Fibroblast of lung (primary cell): ENCODE measurements around the gene KCNIP3. TPM values are rescaled to one million over a fixed set of nuclear protein-coding genes. Genes with fewer than 3 reads are reported as not detected.
"Not testable (repeated sequence)": the region's sequence is repeated elsewhere in the genome, so short reads cannot be mapped to it uniquely, and the experiment has no call there.

Experiments used
- DNase-seq, 2 donors: peaks; one replicate each; pipeline versions ENCODE4 v3.0.0 to v3.0.0-alpha.2; 2010; ENCODE audit warnings: low read depth in 2 of 2
- H2AFZ ChIP-seq: 2 replicates; pipeline ENCODE4 v1.5.1; 2012; ENCODE audit warnings: low read length, control low read depth, inconsistent platforms
- H3K27ac ChIP-seq: 2 replicates; pipeline ENCODE4 v1.5.1; 2011; ENCODE audit warnings: low read length, control low read depth; ENCODE audit not compliant: insufficient read depth
- H3K27me3 ChIP-seq: 2 replicates; pipeline ENCODE4 v1.5.1; 2011; ENCODE audit warnings: mild to moderate bottlenecking, low read length; ENCODE audit not compliant: control insufficient read depth, insufficient read depth
- H3K36me3 ChIP-seq: 2 replicates; pipeline ENCODE4 v1.5.1; 2011; ENCODE audit warnings: low read length; ENCODE audit not compliant: control insufficient read depth, insufficient read depth
- H3K4me1 ChIP-seq: 2 replicates; pipeline ENCODE4 v1.5.1; 2011; ENCODE audit warnings: low read length; ENCODE audit not compliant: control insufficient read depth, insufficient read depth; ENCODE audit errors: extremely low read depth
- H3K4me2 ChIP-seq: 2 replicates; pipeline ENCODE4 v1.5.1; 2011; ENCODE audit warnings: low read length, control low read depth; ENCODE audit not compliant: insufficient read depth; ENCODE audit errors: extremely low read depth
- H3K4me3 ChIP-seq, 4 experiments: fragments of 200-600 bp in 1 of 4; sonication (generic) in 1 of 4; replicated peaks in 1 of 4; 2 replicates each; pipeline ENCODE4 v1.5.1; 2011 to 2016; ENCODE audit warnings: low read length in 4 of 4, low read depth in 3 of 4, mild to moderate bottlenecking in 3 of 4, control low read depth in 2 of 4, inconsistent platforms in 1 of 4, mixed read lengths in 1 of 4; ENCODE audit not compliant: insufficient read depth in 1 of 4; ENCODE audit errors: control extremely low read depth in 1 of 4
- H3K79me2 ChIP-seq: 2 replicates; pipeline ENCODE4 v1.5.1; 2012; ENCODE audit warnings: mild to moderate bottlenecking, low read length, inconsistent platforms; ENCODE audit not compliant: control insufficient read depth, insufficient read depth
- H3K9ac ChIP-seq: 2 replicates; pipeline ENCODE4 v1.5.1; 2011; ENCODE audit warnings: mild to moderate bottlenecking, low read length, control low read depth; ENCODE audit not compliant: insufficient read depth
- H3K9me3 ChIP-seq: 2 replicates; pipeline ENCODE4 v1.5.1; 2012; ENCODE audit warnings: low read depth, low read length; ENCODE audit not compliant: control insufficient read depth, insufficient read depth
- H4K20me1 ChIP-seq: 2 replicates; pipeline ENCODE4 v1.5.1; 2011; ENCODE audit warnings: low read length; ENCODE audit not compliant: control insufficient read depth, insufficient read depth; ENCODE audit errors: extremely low read depth
- EZH2 ChIP-seq: IDR thresholded peaks from 2 replicates; pipeline ENCODE4 v1.5.1; 2012; ENCODE audit warnings: low read length, control low read depth, mild to moderate bottlenecking; ENCODE audit errors: missing control alignments
- polyA plus RNA-seq, 2 donors: library from polyadenylated mRNA; depleted of rRNA in 1 of 2; stranded (reverse) in 1 of 2; unstranded in 1 of 2; fragments of >200 nt; gene quantifications; 2 replicates each; pipeline ENCODE4 v1.2.1, GENCODE V29; 2011 to 2012; ENCODE audit warnings: missing spikeins in 1 of 2
- total RNA-seq: library from RNA; depleted of rRNA; stranded (reverse); fragments of >200 nt; gene quantifications from 2 replicates; pipeline ENCODE4 v1.2.1, GENCODE V29; 2014
- TF ChIP-seq, protein P1 (sequence below), 2 donors: IDR thresholded peaks in 1 of 2; conservative IDR thresholded peaks in 1 of 2; 1 replicate in 1 of 2; 2 replicates in 1 of 2; pipeline ENCODE4 v1.5.1; 2011 to 2012; ENCODE audit warnings: low read length in 2 of 2, control low read depth in 1 of 2, inconsistent platforms in 1 of 2, low read depth in 1 of 2, mild to moderate bottlenecking in 1 of 2

KCNIP3 gene
- total and polyA plus RNA-seq, 2 donors (not counting 1 experiment from before 2014, with no cell fraction given) = 0.32 to 1.7 TPM

DNA sequence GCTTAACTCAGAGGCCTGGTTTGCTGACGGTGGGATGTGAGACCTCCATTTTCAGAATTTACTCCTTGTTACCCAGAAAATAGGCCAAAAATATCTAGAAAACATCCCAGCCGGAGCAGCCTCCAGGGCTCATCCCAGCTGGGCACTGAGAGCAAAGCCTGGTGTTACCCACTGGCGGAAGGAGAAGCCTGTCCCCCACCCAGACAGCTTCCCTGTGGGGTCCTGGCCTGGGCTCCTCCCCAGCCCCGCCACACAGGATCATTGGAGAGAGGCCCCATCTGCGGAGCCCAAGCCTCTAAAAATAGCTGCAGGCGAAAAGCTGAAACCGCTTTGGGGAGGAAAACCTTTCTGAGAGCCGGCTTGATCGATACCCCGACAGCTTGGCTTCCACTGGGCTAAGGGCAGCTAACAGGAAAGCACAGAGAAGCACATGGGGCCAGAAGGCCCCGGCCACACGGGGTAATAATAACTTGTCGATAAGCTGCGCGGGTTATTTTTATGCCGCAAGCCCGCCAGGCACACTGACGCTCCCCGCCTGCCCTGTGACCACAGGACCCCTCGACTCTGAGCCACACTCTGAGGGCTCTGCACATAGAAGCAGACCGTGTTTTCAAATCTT, 78.5 kb downstream of the KCNIP3 start:
- H3K36me3 ChIP-seq = no peaks in the 10 kb centered on the region
- H3K4me3 ChIP-seq = no peak overlapping the region
- H3K9me3 ChIP-seq = no peaks in the 10 kb centered on the region
- no peak overlapping the region for H2AFZ ChIP-seq
- no peaks in the 10 kb centered on the region for H4K20me1 ChIP-seq
- H3K27ac ChIP-seq = no peak overlapping the region
- no peak for DNase-seq
- H3K79me2 ChIP-seq = no peaks in the 10 kb centered on the region
- no peak overlapping the region for H3K4me2 ChIP-seq
- H3K27me3 ChIP-seq = no peaks in the 10 kb centered on the region
- H3K9ac ChIP-seq = no peak overlapping the region
- no peaks in the 10 kb centered on the region for H3K4me1 ChIP-seq
- no peak for TF ChIP-seq EZH2
- TF ChIP-seq, protein P1, sequence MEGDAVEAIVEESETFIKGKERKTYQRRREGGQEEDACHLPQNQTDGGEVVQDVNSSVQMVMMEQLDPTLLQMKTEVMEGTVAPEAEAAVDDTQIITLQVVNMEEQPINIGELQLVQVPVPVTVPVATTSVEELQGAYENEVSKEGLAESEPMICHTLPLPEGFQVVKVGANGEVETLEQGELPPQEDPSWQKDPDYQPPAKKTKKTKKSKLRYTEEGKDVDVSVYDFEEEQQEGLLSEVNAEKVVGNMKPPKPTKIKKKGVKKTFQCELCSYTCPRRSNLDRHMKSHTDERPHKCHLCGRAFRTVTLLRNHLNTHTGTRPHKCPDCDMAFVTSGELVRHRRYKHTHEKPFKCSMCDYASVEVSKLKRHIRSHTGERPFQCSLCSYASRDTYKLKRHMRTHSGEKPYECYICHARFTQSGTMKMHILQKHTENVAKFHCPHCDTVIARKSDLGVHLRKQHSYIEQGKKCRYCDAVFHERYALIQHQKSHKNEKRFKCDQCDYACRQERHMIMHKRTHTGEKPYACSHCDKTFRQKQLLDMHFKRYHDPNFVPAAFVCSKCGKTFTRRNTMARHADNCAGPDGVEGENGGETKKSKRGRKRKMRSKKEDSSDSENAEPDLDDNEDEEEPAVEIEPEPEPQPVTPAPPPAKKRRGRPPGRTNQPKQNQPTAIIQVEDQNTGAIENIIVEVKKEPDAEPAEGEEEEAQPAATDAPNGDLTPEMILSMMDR (conservative IDR thresholded peaks at IDR 0.05 in 1 of 2, IDR thresholded peaks at IDR 0.05 in 1 of 2; ENCODE audit: low read depth in 1 of 2, low read length in 2 of 2) = no peak

DNA sequence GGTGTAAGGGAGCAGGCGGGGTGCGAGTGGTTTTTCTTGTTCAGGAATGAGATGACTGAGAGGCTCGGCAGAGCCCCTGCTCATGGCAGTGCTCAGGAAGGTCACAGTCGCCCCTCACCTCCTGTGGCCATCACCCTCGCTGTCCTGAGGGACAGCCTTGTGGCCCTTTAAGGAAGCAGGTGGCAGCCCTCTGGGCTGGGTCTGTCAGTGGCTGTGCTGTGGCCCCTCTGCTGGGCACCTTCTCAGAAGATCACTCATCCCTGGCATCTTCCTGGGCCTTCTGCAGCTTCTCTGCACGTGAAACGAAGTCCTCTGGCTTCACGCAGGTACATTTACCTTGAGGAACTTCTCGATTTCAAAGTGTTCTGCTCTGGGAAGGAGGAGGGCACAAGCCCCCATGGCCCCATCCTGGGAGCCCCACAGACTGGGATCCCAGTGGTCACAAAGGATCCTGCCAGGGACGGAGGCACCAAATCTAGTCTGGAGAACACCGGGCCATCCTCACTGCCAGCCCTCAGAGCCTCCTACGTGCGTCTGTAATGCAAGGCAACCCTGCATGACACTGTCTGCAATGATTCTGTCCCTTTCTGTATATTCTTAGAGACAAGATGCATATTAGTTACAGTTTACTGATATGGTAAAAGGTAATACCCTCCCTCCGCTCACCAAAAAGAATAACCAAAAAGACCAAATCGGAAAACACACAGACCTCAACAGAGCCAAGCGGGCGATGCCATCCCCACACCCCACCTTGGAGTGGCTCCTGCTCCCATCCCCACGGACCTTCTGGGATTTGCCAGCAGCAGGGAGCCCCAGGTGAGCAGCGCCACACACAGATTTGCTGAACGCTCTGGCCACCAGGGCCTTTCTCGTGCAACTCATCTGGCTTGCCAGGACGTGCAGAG, 79.4 kb downstream of the KCNIP3 start:
- no peak overlapping the region for H3K4me2 ChIP-seq
- TF ChIP-seq, protein P1 (conservative IDR thresholded peaks at IDR 0.05 in 1 of 2, IDR thresholded peaks at IDR 0.05 in 1 of 2; ENCODE audit: low read depth in 1 of 2, low read length in 2 of 2) = no peak
- no peak for TF ChIP-seq EZH2
- no peak overlapping the region for H3K27ac ChIP-seq
- no peak overlapping the region for H2AFZ ChIP-seq
- no peaks in the 10 kb centered on the region for H3K9me3 ChIP-seq
- H3K79me2 ChIP-seq = no peaks in the 10 kb centered on the region
- no peak for DNase-seq
- no peaks in the 10 kb centered on the region for H3K27me3 ChIP-seq
- H3K4me1 ChIP-seq = no peaks in the 10 kb centered on the region
- no peaks in the 10 kb centered on the region for H4K20me1 ChIP-seq
- no peaks in the 10 kb centered on the region for H3K36me3 ChIP-seq
- no peak overlapping the region for H3K9ac ChIP-seq
- no peak overlapping the region for H3K4me3 ChIP-seq

DNA sequence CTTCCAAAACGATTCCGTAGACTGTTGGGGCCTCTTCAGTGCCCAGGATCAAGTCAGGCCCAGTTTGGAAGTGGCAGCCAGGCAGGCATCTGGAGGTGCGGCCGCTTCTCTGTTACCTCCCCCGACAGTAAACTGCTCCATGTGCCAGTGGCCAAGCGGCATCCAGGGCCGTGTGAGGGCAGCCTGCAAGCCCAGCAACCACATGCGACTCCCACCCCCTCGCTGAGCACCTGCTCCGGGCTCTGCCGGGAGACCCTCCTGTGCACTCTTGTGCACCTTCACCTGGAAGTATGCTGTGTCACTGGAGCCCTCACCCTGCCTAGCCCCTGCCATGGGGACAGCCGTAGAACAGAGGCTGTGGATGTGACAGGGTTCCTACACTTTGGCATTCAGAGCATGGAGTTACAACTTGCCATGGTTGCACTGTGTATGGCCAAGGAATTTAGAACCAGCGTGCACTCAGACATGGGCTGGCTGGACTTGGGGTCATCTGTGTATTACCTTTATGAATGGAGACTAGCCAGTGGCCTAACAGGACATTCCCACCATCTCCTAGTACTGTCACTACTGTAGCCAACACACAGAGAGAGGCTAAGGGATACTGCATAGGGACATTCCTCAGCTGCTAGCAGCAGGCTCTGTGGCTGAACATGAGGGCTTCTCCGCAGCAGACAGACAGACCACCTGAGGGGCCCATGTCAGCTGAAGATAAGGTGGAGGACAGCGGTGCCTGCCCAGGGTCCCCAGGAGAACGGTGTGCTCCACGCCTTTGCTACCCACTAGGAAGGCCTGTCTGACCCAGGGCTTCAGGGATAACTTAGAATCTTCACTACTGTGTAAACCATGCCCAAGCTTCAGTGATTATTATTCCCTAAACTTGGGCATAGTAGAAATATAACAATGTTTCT, 80.3 kb downstream of the KCNIP3 start:
- H3K27ac ChIP-seq = no peak overlapping the region
- H3K9me3 ChIP-seq = no peaks in the 10 kb centered on the region
- no peaks in the 10 kb centered on the region for H3K36me3 ChIP-seq
- no peak overlapping the region for H3K4me2 ChIP-seq
- TF ChIP-seq, protein P1 (conservative IDR thresholded peaks at IDR 0.05 in 1 of 2, IDR thresholded peaks at IDR 0.05 in 1 of 2; ENCODE audit: low read depth in 1 of 2, low read length in 2 of 2) = no peak
- TF ChIP-seq EZH2 = no peak
- H3K4me3 ChIP-seq = no peak overlapping the region
- H3K27me3 ChIP-seq = no peaks in the 10 kb centered on the region
- H3K4me1 ChIP-seq = no peaks in the 10 kb centered on the region
- H4K20me1 ChIP-seq = no peaks in the 10 kb centered on the region
- no peaks in the 10 kb centered on the region for H3K79me2 ChIP-seq
- no peak overlapping the region for H3K9ac ChIP-seq
- DNase-seq = no peak
- no peak overlapping the region for H2AFZ ChIP-seq

DNA sequence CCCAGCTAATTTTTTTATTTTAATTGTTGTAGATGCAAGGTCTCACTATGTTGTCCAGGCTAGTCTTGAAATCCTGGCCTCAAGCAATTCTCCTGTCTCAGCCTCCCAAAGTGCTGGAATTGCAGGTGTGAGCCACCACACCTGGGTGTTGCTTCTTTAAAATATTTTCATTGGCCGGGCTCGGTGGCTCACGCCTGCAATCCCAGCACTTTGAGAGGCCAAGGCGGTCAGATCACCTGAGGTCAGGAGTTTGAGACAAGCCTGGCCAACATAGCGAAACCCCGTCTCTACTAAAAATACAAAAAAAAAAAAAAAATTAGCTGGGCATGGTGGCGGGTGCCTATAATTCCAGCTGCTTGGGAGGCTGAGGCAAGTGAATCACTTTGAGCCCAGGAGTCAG, 81.1 kb downstream of the KCNIP3 start:
- not testable (repeated sequence) for H3K27me3 ChIP-seq, H3K79me2 ChIP-seq, H3K9ac ChIP-seq, H3K4me3 ChIP-seq, H2AFZ ChIP-seq, H4K20me1 ChIP-seq, H3K4me1 ChIP-seq, H3K9me3 ChIP-seq, DNase-seq, H3K36me3 ChIP-seq, H3K4me2 ChIP-seq, H3K27ac ChIP-seq
